GM23248 (cell line): ENCODE data around the gene OR56A4.

Source experiments
- EZH2 ChIP-seq: fragments of 200-600 bp; sonication (generic); IDR thresholded peaks from 2 replicates; pipeline ENCODE4 v1.6.1; 2018; ENCODE audit warnings: antibody characterized with exemption, mild to moderate bottlenecking; ENCODE audit not compliant: insufficient read depth, poor library complexity, severe bottlenecking
- EZH2phosphoT487 ChIP-seq: fragments of 200-600 bp; sonication (generic); IDR thresholded peaks from 2 replicates; pipeline ENCODE4 v1.6.1; 2018; ENCODE audit warnings: antibody characterized with exemption, moderate library complexity, mild to moderate bottlenecking, low read depth; ENCODE audit not compliant: insufficient read depth

GRCh38 chr11:6055569-6055968 is 48.8 kb upstream of the OR56A4 start:
- no peak for TF ChIP-seq EZH2
- no peak for TF ChIP-seq EZH2phosphoT487
